ENCODE results near the gene MRPL10. TPM values are rescaled to one million over a fixed set of nuclear protein-coding genes. Genes with fewer than 3 reads are reported as not detected.

Gene MRPL10
- total and polyA plus RNA-seq, 2 donors (not counting 3 experiments of a cell fraction or from before 2014, with no cell fraction given): 43.4 to 84.0 TPM

GRCh38 chr17:47816111-47816735, 15.1 kb downstream of the MRPL10 start:
- H4K20me1 ChIP-seq (replicated peaks; ENCODE audit: control insufficient read depth, extremely low read depth, insufficient read depth, low read length): no peaks in the 10 kb centered on the region

More at GRCh38 chr17:47816111-47816735, 15.1 kb downstream of the MRPL10 start:
- DNase-seq (ENCODE audit: low read depth, low spot score) (no peak), FAIRE-seq (no peak)
- dilution Hi-C loops (cut with MboI; ENCODE audit: extremely low pct_ligation_motif_present, low sequenced_read_pairs) (no loop called here), intact Hi-C loops (cut with micrococcal nuclease) (no loop called here)
- Histone ChIP-seq H3K9me3 (replicated peaks; ENCODE audit: control insufficient read depth, insufficient read depth, low read length) (no peaks in the 10 kb centered on the region), H3K9me1 (replicated peaks; ENCODE audit: control insufficient read depth, extremely low read depth, insufficient read depth, low read length) (no peaks in the 10 kb centered on the region), H3K27ac (ENCODE audit: insufficient read depth, low read depth, low read length) (no peak overlapping the region), H3K4me3 (replicated peaks in 1 of 3; ENCODE audit: insufficient read depth in 1 of 3, low read depth in 1 of 3, low read length in 3 of 3) (no peak overlapping the region), H3K9ac (replicated peaks; ENCODE audit: extremely low read depth, insufficient read depth, low read length) (no peak overlapping the region), H3K4me2 (ENCODE audit: insufficient read depth, low read length) (no peak overlapping the region), H3K36me3 (ENCODE audit: control insufficient read depth in 2 of 2, extremely low read depth in 1 of 2, insufficient read depth in 2 of 2, low read length in 2 of 2) (peaks cover 3 to 52% of the 10 kb centered on the region in 2 experiments), H3K79me2 (ENCODE audit: control insufficient read depth, insufficient read depth, low read length) (peaks cover 8% of the 10 kb centered on the region), H3K4me1 (ENCODE audit: control insufficient read depth, extremely low read depth, insufficient read depth, low read length) (peaks cover 11% of the 10 kb centered on the region), H2AFZ (ENCODE audit: low read depth, low read length) (no peak overlapping the region), H3K27me3 (ENCODE audit: control insufficient read depth in 2 of 2, insufficient read depth in 2 of 2, low read length in 2 of 2) (no peaks in the 10 kb centered on the region)
- no TSS peak for BruUV-seq (replicated peaks)
- POLR2A ChIA-PET: no interaction called here
- TF ChIP-seq POLR2AphosphoS5 (IDR thresholded peaks at IDR 0.05; ENCODE audit: insufficient read depth, low read depth, low read length) (no peak), JUN (IDR thresholded peaks at IDR 0.05; ENCODE audit: borderline replicate concordance, insufficient read depth, insufficient read length, low read depth) (no peak), EZH2 (IDR thresholded peaks at IDR 0.05; ENCODE audit: borderline replicate concordance, low read depth, low read length, severe bottlenecking) (no peak), GATA2 (IDR thresholded peaks at IDR 0.05; ENCODE audit: insufficient read depth, insufficient read length, low read depth, low read length) (no peak), FOS (IDR thresholded peaks at IDR 0.05; ENCODE audit: borderline replicate concordance, insufficient read depth, low read length) (no peak), POLR2A (IDR thresholded peaks at IDR 0.05; ENCODE audit: low read depth, low read length) (no peak), CTCF (IDR thresholded peaks at IDR 0.05; ENCODE audit: extremely low read depth in 1 of 2, insufficient read depth in 1 of 2, low read depth in 1 of 2, low read length in 2 of 2) (no peak), MYC (IDR thresholded peaks at IDR 0.05; ENCODE audit: low read depth, low read length) (no peak)
- CTCF ChIA-PET: no interaction called here
